GM23338 (cell line): ENCODE data around the gene RETSAT. TPM values are rescaled to one million over a fixed set of nuclear protein-coding genes. Genes with fewer than 3 reads are reported as not detected.

Experiments
- ATAC-seq: fragments of 200-7000 bp; cut with Tn5 transposase; 3 replicates; pipeline ENCODE4 v1.9.1; 2020
- DNase-seq: peaks from one replicate; pipeline ENCODE4 v3.0.0-alpha.2; 2015; ENCODE audit warnings: low spot score
- H2AFZ ChIP-seq: fragments of 200-600 bp; sonication (generic); 2 replicates; pipeline ENCODE4 v1.8.0; 2016; ENCODE audit warnings: antibody characterized with exemption, mild to moderate bottlenecking, moderate library complexity
- H3F3A ChIP-seq: fragments of 200-600 bp; sonication (generic); replicated peaks from 2 replicates; pipeline ENCODE4 v1.8.0; 2017; ENCODE audit warnings: antibody characterized with exemption, mixed run types, low read depth
- H3K27ac ChIP-seq: fragments of 200-600 bp; sonication (generic); 2 replicates; pipeline ENCODE4 v1.6.1; 2016; ENCODE audit warnings: low read depth
- H3K27me3 ChIP-seq: fragments of 200-600 bp; sonication (generic); 2 replicates; pipeline ENCODE4 v1.8.0; 2016; ENCODE audit warnings: mild to moderate bottlenecking, mixed run types, moderate library complexity; ENCODE audit not compliant: insufficient read depth
- H3K36me3 ChIP-seq: fragments of 200-600 bp; sonication (generic); 2 replicates; pipeline ENCODE4 v1.8.0; 2016; ENCODE audit warnings: mild to moderate bottlenecking; ENCODE audit not compliant: insufficient read depth
- H3K4me1 ChIP-seq: fragments of 200-600 bp; sonication (generic); 2 replicates; pipeline ENCODE4 v1.8.0; 2016; ENCODE audit warnings: mild to moderate bottlenecking, moderate library complexity; ENCODE audit not compliant: insufficient read depth
- H3K4me2 ChIP-seq: fragments of 200-600 bp; sonication (generic); 2 replicates; pipeline ENCODE4 v1.7.1; 2017; ENCODE audit warnings: mixed run types
- H3K4me3 ChIP-seq: fragments of 200-600 bp; sonication (generic); 2 replicates; pipeline ENCODE4 v1.6.1; 2016; ENCODE audit warnings: mixed run types
- H3K79me2 ChIP-seq: fragments of 200-600 bp; sonication (generic); replicated peaks from 2 replicates; pipeline ENCODE4 v1.8.0; 2017; ENCODE audit warnings: mild to moderate bottlenecking; ENCODE audit not compliant: insufficient read depth
- H3K9me2 ChIP-seq: fragments of 200-600 bp; sonication (generic); 2 replicates; pipeline ENCODE4 v1.8.0; 2017; ENCODE audit not compliant: insufficient read depth
- H4K20me1 ChIP-seq: fragments of 200-600 bp; sonication (generic); replicated peaks from 2 replicates; pipeline ENCODE4 v1.8.0; 2017; ENCODE audit warnings: mild to moderate bottlenecking; ENCODE audit not compliant: insufficient read depth
- H3K27ac Mint-ChIP-seq: 2 replicates; pipeline ENCODE4 v1.8.0; 2020; ENCODE audit warnings: inconsistent platforms, mild to moderate bottlenecking, moderate library complexity, mixed read lengths
- H3K27me3 Mint-ChIP-seq: 3 replicates; pipeline ENCODE4 v1.8.0; 2022; ENCODE audit warnings: low read depth, mild to moderate bottlenecking, moderate library complexity, mixed read lengths, inconsistent platforms; ENCODE audit not compliant: insufficient read depth, poor library complexity
- H3K36me3 Mint-ChIP-seq: 3 replicates; pipeline ENCODE4 v1.8.0; 2021; ENCODE audit warnings: low read depth, mild to moderate bottlenecking, inconsistent platforms, moderate library complexity, mixed read lengths
- H3K4me1 Mint-ChIP-seq: 3 replicates; pipeline ENCODE4 v1.8.0; 2020; ENCODE audit warnings: mild to moderate bottlenecking, inconsistent platforms, mixed read lengths
- H3K4me3 Mint-ChIP-seq: 3 replicates; pipeline ENCODE4 v1.8.0; 2021; ENCODE audit warnings: moderate library complexity, mild to moderate bottlenecking, inconsistent platforms, mixed read lengths
- H3K9me3 Mint-ChIP-seq: 3 replicates; pipeline ENCODE4 v1.8.0; 2020; ENCODE audit warnings: moderate library complexity, mild to moderate bottlenecking, inconsistent platforms, mixed read lengths
- CREB1 ChIP-seq: fragments of 250-450 bp; sonication (Bioruptor Pico); IDR thresholded peaks from 2 replicates; pipeline ENCODE4 v1.5.0; 2020; ENCODE audit warnings: low read depth, mild to moderate bottlenecking, moderate library complexity
- EZH2 ChIP-seq: fragments of 200-600 bp; sonication (generic); IDR thresholded peaks from one replicate; pipeline ENCODE4 v1.8.0; 2017; ENCODE audit warnings: antibody characterized with exemption, mild to moderate bottlenecking, low read depth; ENCODE audit not compliant: unreplicated experiment
- EZH2phosphoT487 ChIP-seq: fragments of 200-600 bp; sonication (generic); IDR thresholded peaks from one replicate; pipeline ENCODE4 v1.8.1; 2018; ENCODE audit warnings: antibody characterized with exemption; ENCODE audit not compliant: unreplicated experiment
- JUNB ChIP-seq: IDR thresholded peaks from one replicate; pipeline ENCODE4 v1.6.1; 2016; ENCODE audit warnings: antibody characterized with exemption; ENCODE audit not compliant: unreplicated experiment
- NANOG ChIP-seq: IDR thresholded peaks from 2 replicates; pipeline ENCODE4 v1.6.1; 2016; ENCODE audit warnings: antibody characterized with exemption, borderline replicate concordance
- POLR2AphosphoS5 ChIP-seq: IDR thresholded peaks from 2 replicates; pipeline ENCODE4 v1.6.1; 2016; ENCODE audit warnings: antibody characterized with exemption, low read depth
- STAT1 ChIP-seq: IDR thresholded peaks from one replicate; pipeline ENCODE4 v1.6.1; 2016; ENCODE audit warnings: antibody characterized with exemption; ENCODE audit not compliant: unreplicated experiment
- ZNF331 ChIP-seq: fragments of 250-450 bp; sonication (Bioruptor Pico); IDR thresholded peaks from 2 replicates; pipeline ENCODE4 v1.5.0; 2020; ENCODE audit warnings: low read depth, mild to moderate bottlenecking, moderate library complexity
- polyA plus RNA-seq: library from polyadenylated mRNA; unstranded; fragments of >200 nt; fragmentation: Nextera tagmentation; extraction: Ambion mirVana; gene quantifications from 2 replicates; pipeline ENCODE4 v1.2.1, GENCODE V29; 2016
- total RNA-seq: library from RNA; depleted of rRNA; stranded (reverse); fragments of >200 nt; shearing (Covaris generic); gene quantifications from 2 replicates; pipeline ENCODE4 v1.2.3, GENCODE V29; 2014
- TF ChIP-seq, protein P1 (sequence below): IDR thresholded peaks from one replicate; pipeline ENCODE4 v1.6.1; 2018; ENCODE audit warnings: antibody characterized with exemption; ENCODE audit not compliant: unreplicated experiment
- TF ChIP-seq, protein P2 (sequence below), 2 experiments: fragments of 200-600 bp in 1 of 2; sonication (generic) in 1 of 2; conservative IDR thresholded peaks; 2 replicates each; pipeline versions ENCODE4 v1.5.1 to v1.6.1; 2016 to 2017; ENCODE audit warnings: antibody characterized with exemption in 2 of 2, low read depth in 2 of 2, mild to moderate bottlenecking in 2 of 2, moderate library complexity in 1 of 2
- TF ChIP-seq, protein P3 (sequence below): IDR thresholded peaks from 2 replicates; pipeline ENCODE4 v1.6.1; 2016; ENCODE audit warnings: antibody characterized with exemption

The RETSAT gene
- total and polyA plus RNA-seq, 2 experiments from 2014 or later = 2.3 to 16.4 TPM

DNA sequence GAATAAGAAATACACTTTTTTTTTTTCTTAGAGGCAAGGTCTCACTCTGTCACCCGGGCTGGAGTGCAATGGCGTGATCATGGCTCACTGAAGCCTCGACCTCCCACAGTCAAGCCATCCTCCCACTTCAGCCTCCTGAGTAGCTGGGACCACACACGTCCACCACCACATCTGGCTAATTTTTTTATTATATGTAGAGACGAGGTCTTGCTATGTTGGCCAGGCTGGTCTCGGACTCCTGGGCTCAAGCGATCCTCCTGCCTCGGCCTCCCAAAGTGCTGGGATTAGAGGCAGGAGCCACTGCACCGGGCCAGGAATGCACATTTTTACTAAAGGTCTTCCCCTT, 28.9 kb downstream of the RETSAT start:
- no peak overlapping the region for H3K27ac Mint-ChIP-seq
- DNase-seq (no peak), ATAC-seq (no peak)
- peaks cover 26% of the 10 kb centered on the region for H3K4me1 ChIP-seq
- no peak overlapping the region for H2AFZ ChIP-seq
- H3K9me2 ChIP-seq = no peaks in the 10 kb centered on the region
- H3K27me3 Mint-ChIP-seq = peaks cover 9% of the 10 kb centered on the region
- H3K36me3 Mint-ChIP-seq = peaks cover 69% of the 10 kb centered on the region
- H3K4me2 ChIP-seq = peak overlapping the region; percentile 84
- peaks cover 47% of the 10 kb centered on the region for H3K79me2 ChIP-seq
- H3F3A ChIP-seq = no peaks in the 10 kb centered on the region; the same call in 1 of the 2 replicates
- peak overlapping the region; percentile 98 for H3K4me3 ChIP-seq
- TF ChIP-seq POLR2AphosphoS5 (no peak), STAT1 (no peak), CREB1 (CRISPR knock-in tag) (no peak), ZNF331 (CRISPR knock-in tag) (no peak), EZH2phosphoT487 (no peak), JUNB (no peak), NANOG (no peak), EZH2 (no peak)
- TF ChIP-seq, protein P1, sequence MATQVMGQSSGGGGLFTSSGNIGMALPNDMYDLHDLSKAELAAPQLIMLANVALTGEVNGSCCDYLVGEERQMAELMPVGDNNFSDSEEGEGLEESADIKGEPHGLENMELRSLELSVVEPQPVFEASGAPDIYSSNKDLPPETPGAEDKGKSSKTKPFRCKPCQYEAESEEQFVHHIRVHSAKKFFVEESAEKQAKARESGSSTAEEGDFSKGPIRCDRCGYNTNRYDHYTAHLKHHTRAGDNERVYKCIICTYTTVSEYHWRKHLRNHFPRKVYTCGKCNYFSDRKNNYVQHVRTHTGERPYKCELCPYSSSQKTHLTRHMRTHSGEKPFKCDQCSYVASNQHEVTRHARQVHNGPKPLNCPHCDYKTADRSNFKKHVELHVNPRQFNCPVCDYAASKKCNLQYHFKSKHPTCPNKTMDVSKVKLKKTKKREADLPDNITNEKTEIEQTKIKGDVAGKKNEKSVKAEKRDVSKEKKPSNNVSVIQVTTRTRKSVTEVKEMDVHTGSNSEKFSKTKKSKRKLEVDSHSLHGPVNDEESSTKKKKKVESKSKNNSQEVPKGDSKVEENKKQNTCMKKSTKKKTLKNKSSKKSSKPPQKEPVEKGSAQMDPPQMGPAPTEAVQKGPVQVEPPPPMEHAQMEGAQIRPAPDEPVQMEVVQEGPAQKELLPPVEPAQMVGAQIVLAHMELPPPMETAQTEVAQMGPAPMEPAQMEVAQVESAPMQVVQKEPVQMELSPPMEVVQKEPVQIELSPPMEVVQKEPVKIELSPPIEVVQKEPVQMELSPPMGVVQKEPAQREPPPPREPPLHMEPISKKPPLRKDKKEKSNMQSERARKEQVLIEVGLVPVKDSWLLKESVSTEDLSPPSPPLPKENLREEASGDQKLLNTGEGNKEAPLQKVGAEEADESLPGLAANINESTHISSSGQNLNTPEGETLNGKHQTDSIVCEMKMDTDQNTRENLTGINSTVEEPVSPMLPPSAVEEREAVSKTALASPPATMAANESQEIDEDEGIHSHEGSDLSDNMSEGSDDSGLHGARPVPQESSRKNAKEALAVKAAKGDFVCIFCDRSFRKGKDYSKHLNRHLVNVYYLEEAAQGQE = no peak
- TF ChIP-seq, protein P2, sequence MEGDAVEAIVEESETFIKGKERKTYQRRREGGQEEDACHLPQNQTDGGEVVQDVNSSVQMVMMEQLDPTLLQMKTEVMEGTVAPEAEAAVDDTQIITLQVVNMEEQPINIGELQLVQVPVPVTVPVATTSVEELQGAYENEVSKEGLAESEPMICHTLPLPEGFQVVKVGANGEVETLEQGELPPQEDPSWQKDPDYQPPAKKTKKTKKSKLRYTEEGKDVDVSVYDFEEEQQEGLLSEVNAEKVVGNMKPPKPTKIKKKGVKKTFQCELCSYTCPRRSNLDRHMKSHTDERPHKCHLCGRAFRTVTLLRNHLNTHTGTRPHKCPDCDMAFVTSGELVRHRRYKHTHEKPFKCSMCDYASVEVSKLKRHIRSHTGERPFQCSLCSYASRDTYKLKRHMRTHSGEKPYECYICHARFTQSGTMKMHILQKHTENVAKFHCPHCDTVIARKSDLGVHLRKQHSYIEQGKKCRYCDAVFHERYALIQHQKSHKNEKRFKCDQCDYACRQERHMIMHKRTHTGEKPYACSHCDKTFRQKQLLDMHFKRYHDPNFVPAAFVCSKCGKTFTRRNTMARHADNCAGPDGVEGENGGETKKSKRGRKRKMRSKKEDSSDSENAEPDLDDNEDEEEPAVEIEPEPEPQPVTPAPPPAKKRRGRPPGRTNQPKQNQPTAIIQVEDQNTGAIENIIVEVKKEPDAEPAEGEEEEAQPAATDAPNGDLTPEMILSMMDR (conservative IDR thresholded peaks at IDR 0.05; ENCODE audit: low read depth in 2 of 2) = no peak
- TF ChIP-seq, protein P3, sequence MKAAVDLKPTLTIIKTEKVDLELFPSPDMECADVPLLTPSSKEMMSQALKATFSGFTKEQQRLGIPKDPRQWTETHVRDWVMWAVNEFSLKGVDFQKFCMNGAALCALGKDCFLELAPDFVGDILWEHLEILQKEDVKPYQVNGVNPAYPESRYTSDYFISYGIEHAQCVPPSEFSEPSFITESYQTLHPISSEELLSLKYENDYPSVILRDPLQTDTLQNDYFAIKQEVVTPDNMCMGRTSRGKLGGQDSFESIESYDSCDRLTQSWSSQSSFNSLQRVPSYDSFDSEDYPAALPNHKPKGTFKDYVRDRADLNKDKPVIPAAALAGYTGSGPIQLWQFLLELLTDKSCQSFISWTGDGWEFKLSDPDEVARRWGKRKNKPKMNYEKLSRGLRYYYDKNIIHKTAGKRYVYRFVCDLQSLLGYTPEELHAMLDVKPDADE = no peak
- H3K9me3 Mint-ChIP-seq = no peaks in the 10 kb centered on the region; the same call in 2 of the 3 replicates
- no peak overlapping the region for H3K27ac ChIP-seq
- H3K4me1 Mint-ChIP-seq = peaks cover 30% of the 10 kb centered on the region
- H3K27me3 ChIP-seq = no peaks in the 10 kb centered on the region
- H4K20me1 ChIP-seq = peaks cover 38% of the 10 kb centered on the region
- peak overlapping the region; percentile 91; the same call in 2 of the 3 replicates for H3K4me3 Mint-ChIP-seq
- H3K36me3 ChIP-seq = peaks cover 40% of the 10 kb centered on the region
